BE2C (cell line): Measurements from ENCODE around the gene FOXP4.

ENCODE experiments used
- DNase-seq: peaks from one replicate; pipeline ENCODE4 v3.0.0-alpha.2; 2020
- H3K27me3 ChIP-seq: fragments of 250-450 bp; sonication (Bioruptor Pico); 2 replicates; pipeline ENCODE4 v1.5.1; 2020; ENCODE audit warnings: mild to moderate bottlenecking
- H3K36me3 ChIP-seq: fragments of 250-450 bp; sonication (Bioruptor Pico); 2 replicates; pipeline ENCODE4 v1.5.1; 2020; ENCODE audit warnings: mild to moderate bottlenecking
- H3K4me1 ChIP-seq: fragments of 250-450 bp; sonication (Bioruptor Pico); 2 replicates; pipeline ENCODE4 v1.5.1; 2020
- H3K4me3 ChIP-seq: 2 replicates; pipeline ENCODE4 v1.5.1; 2011; ENCODE audit warnings: low read depth, low read length
- H3K9me3 ChIP-seq: fragments of 250-450 bp; sonication (Bioruptor Pico); 2 replicates; pipeline ENCODE4 v1.5.1; 2020
- TF ChIP-seq, protein P1 (sequence below): IDR thresholded peaks from 2 replicates; pipeline ENCODE4 v1.5.1; 2012; ENCODE audit warnings: mild to moderate bottlenecking, low read depth, low read length

The FOXP4 gene

DNA sequence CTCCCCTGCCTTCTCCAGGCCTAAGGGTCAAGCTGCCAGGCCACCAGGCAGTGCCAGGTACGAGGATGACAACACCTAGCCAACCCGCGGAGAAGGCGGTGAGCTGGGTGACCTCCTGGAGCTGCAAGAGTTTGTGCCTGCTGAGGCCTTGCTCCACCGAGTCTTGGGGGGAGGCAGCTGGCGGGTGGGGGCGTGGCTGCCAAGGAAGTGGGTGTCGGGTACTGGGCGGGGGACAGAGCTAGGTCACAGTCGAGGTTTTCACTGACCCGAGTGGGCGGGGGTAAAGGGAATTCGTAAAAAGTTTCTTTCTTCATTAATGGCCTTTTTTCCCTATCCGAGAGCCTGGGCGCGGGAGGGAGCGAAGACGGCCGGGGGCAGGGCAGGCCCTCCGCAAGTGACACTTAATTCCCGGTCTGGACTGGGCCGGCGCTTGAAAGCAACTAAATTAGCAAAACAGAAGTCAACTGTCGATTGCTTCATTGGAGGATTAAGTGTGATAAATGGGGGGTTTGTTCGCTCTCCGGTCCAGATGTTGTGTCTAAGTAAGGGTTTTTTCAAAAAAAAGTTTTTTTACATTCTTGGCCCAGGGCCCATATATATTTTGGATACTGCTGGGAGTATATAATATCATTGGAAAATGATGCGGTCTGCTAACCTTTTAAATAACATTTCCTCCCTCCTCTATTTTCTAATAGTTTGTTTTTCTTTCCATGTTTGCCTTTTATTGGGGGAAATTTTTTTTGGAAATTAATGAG is 43.1 kb upstream of the FOXP4 start:
- Histone ChIP-seq H3K4me1 (no peaks in the 10 kb centered on the region; the same call in 1 of the 2 replicates), H3K4me3 (no peak overlapping the region), H3K27me3 (peaks cover 33% of the 10 kb centered on the region), H3K36me3 (no peaks in the 10 kb centered on the region), H3K9me3 (no peaks in the 10 kb centered on the region)
- no peak for DNase-seq
- TF ChIP-seq, protein P1, sequence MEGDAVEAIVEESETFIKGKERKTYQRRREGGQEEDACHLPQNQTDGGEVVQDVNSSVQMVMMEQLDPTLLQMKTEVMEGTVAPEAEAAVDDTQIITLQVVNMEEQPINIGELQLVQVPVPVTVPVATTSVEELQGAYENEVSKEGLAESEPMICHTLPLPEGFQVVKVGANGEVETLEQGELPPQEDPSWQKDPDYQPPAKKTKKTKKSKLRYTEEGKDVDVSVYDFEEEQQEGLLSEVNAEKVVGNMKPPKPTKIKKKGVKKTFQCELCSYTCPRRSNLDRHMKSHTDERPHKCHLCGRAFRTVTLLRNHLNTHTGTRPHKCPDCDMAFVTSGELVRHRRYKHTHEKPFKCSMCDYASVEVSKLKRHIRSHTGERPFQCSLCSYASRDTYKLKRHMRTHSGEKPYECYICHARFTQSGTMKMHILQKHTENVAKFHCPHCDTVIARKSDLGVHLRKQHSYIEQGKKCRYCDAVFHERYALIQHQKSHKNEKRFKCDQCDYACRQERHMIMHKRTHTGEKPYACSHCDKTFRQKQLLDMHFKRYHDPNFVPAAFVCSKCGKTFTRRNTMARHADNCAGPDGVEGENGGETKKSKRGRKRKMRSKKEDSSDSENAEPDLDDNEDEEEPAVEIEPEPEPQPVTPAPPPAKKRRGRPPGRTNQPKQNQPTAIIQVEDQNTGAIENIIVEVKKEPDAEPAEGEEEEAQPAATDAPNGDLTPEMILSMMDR: no peak

DNA sequence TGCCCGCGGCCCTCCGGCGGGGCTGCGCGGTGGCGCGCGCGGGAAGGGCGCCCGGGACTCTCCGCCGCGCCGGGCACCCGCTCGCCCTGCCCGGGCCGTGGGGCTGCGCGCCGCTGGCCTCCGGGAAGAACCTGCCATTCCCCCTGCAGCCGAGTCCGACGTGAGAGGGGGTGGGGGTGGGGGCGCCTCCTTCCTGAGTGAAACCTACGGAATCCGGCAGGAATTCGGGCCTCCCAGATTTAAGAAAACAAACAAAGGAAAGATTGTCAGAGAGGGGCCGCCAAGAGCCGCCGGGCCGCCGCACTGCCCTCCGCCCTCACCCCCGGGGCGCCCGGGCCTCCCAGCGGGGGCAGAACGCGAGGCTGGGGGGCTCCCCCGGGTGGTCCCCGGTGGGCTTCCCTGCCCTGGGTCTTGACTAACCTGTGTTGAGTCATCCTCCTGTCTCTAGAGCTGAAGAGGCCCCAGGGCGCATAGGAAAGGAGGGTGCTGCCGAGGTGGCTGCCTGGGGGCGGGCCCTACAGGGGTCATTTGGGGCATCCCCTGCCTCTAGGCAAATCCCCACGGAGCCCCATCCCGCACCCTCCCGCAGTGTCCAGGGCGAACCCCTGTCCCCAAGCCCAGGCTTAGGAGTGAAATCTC is 42.2 kb upstream of the FOXP4 start:
- no peak for DNase-seq
- Histone ChIP-seq H3K9me3 (no peaks in the 10 kb centered on the region), H3K4me3 (no peak overlapping the region; the same call in 1 of the 2 replicates), H3K36me3 (no peaks in the 10 kb centered on the region), H3K27me3 (peaks cover 33% of the 10 kb centered on the region), H3K4me1 (no peaks in the 10 kb centered on the region; the same call in 1 of the 2 replicates)
- TF ChIP-seq, protein P1: no peak

DNA sequence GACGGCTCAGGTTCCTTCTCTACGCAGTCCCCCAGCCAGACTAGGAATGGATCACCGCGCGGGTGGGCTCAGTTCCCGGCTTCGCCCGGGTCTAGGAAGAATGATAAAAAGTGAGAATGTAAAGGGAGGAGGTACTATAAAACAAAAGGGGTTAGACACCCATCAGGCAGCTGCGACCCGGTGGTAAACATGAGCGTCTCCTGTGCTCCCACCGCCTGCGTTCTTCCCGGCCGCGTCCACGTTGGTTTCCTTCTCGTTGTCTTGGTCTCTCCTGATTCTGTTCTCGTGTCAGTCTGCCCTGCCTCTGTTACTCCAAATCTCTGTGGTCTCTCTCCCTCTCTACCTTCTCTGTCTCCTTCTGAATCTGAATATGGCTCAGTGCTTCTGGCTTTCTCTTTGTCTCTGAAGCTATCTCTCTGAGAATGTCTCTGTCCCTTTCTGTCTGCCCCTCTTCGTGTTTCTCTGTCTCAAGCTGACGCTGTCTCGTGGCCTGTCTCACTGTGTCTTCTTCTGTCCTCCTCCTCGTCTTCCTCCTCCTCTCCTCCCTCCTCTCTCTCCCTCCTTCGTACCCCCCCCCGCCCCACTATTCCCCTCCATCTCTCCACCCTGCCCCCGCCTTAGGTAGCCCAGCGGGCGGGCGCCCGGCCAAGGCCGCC is 41.6 kb upstream of the FOXP4 start:
- H3K4me1 ChIP-seq: no peaks in the 10 kb centered on the region; the same call in 1 of the 2 replicates
- peaks cover 33% of the 10 kb centered on the region for H3K27me3 ChIP-seq
- H3K9me3 ChIP-seq: no peaks in the 10 kb centered on the region
- TF ChIP-seq, protein P1: no peak
- no peak for DNase-seq
- H3K36me3 ChIP-seq: no peaks in the 10 kb centered on the region
- peak overlapping the region; percentile 34 for H3K4me3 ChIP-seq

DNA sequence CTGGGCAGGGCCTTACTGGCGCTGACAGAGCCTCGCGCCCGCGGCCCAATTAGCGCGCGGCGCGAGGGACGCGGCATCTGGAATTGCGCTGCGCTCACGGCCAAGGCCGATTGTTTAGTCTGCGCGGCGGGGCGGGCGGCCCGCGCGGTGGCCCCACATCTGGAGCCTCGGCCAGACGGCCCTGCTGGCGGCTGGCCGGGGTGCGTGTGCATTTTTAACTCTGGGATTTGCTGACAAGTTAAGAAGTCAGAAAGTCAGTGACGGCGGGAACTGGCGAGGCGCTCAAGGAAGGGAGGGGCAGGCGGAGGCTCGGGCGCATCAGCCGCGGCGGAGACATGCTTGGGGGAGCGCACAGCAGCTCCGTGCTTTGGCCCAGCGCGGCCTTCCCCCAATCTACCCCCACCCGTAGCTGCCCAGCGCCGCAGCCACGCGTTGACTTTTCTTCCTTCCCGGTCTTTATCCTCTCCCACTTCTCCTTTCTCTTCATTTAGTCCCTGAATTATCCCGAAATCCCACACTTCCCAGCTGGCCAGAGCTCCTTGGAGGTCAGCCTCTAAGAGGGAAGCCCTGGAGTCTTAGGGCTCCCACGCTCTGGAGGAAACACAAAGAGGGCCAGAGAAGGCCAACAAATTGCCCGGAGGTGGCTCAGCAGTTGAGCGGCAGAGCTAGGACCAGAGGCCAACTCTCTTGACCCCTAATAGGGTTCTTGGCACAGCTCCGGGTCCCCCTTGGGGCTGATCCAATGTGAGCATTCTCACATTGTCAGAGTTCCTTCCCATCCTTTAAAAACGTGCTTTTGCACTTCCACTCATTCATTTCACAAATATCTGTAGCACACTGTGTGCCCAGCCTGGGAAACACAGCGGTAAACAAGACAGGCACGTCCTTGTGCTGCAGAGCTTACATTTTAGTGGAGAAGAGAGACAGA is 40.8 kb upstream of the FOXP4 start:
- Histone ChIP-seq H3K36me3 (no peaks in the 10 kb centered on the region), H3K4me1 (no peaks in the 10 kb centered on the region; the same call in 1 of the 2 replicates), H3K4me3 (peak overlapping the region; percentile 34), H3K9me3 (no peaks in the 10 kb centered on the region), H3K27me3 (peaks cover 33% of the 10 kb centered on the region)
- TF ChIP-seq, protein P1: no peak
- DNase-seq: peak; percentile 55

DNA sequence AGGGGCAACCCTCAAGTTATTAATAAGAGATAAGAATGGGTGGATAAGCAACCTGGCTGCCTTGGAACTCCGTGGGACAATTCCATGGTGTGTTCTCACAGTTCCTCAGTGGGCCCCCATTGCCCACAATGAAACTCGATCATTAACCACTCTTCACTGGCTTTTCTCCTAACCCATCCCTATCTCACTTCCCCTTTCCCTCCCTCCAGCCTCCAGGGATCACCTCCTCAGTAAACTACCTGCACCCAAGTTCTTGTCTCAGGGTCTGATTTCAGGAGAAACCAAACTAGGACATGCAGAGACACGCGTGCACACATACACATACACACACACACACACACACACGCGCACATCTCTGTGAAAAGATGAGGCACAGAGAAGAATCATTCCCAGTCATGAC is 37.7 kb upstream of the FOXP4 start:
- H3K4me3 ChIP-seq: no peak overlapping the region
- TF ChIP-seq, protein P1: no peak
- no peaks in the 10 kb centered on the region for H3K9me3 ChIP-seq
- DNase-seq: no peak
- peaks cover 24% of the 10 kb centered on the region for H3K27me3 ChIP-seq
- no peaks in the 10 kb centered on the region for H3K36me3 ChIP-seq
- no peaks in the 10 kb centered on the region; the same call in 1 of the 2 replicates for H3K4me1 ChIP-seq
